Measurements from ENCODE around the gene TOR4A. TPM values are rescaled to one million over a fixed set of nuclear protein-coding genes. Genes with fewer than 3 reads are reported as not detected.

Gene TOR4A
- total RNA-seq, 2 experiments from 2014 or later = 11.7 to 22.3 TPM

DNA sequence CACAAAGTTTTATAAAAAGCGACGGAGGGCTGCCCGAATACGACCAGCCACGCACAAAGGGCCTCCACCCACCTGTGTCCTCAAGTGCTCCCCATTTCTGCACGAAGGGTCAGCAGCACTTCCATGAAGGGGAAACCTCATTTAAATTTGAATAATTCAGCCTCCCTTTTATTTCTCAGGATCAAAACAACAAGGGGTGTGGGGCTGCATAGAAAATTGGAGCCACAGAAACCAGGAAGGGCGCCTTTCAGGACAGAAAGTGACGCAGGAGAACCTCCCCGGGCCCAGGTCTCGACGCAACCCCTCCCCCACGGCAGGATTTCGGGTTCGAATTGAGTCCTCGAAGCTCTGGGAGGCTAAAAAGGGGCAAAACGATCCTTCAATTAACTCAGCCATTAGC lies 22.4 kb downstream of the TOR4A start:
- Histone ChIP-seq H2AFZ (ENCODE audit: low read length) (no peak overlapping the region), H3K79me2 (ENCODE audit: insufficient read depth, low read depth, low read length) (no peaks in the 10 kb centered on the region), H4K20me1 (ENCODE audit: insufficient read depth, low read length) (no peaks in the 10 kb centered on the region), H3K27ac (ENCODE audit: low read depth, low read length, poor library complexity, severe bottlenecking) (no peak overlapping the region), H3K9me3 (ENCODE audit: low read length) (no peaks in the 10 kb centered on the region), H3K9me2 (ENCODE audit: insufficient read depth, low read length) (no peaks in the 10 kb centered on the region), H3K4me3 (ENCODE audit: low read depth, low read length, poor library complexity, severe bottlenecking) (no peak overlapping the region), H3K36me3 (ENCODE audit: insufficient read depth, low read length) (no peaks in the 10 kb centered on the region), H3K4me1 (ENCODE audit: insufficient read depth, low read length, poor library complexity, severe bottlenecking) (peaks cover 49% of the 10 kb centered on the region), H3K4me2 (ENCODE audit: low read length) (peak overlapping the region; percentile 60; the same call in 1 of the 2 replicates)
- POLR2A ChIA-PET = no interaction called here
- CTCF ChIA-PET (ENCODE audit: unreplicated experiment) = no interaction called here
- TF ChIP-seq, protein P1, sequence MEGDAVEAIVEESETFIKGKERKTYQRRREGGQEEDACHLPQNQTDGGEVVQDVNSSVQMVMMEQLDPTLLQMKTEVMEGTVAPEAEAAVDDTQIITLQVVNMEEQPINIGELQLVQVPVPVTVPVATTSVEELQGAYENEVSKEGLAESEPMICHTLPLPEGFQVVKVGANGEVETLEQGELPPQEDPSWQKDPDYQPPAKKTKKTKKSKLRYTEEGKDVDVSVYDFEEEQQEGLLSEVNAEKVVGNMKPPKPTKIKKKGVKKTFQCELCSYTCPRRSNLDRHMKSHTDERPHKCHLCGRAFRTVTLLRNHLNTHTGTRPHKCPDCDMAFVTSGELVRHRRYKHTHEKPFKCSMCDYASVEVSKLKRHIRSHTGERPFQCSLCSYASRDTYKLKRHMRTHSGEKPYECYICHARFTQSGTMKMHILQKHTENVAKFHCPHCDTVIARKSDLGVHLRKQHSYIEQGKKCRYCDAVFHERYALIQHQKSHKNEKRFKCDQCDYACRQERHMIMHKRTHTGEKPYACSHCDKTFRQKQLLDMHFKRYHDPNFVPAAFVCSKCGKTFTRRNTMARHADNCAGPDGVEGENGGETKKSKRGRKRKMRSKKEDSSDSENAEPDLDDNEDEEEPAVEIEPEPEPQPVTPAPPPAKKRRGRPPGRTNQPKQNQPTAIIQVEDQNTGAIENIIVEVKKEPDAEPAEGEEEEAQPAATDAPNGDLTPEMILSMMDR (conservative IDR thresholded peaks at IDR 0.05; ENCODE audit: low read length) = no peak
- TF ChIP-seq EZH2phosphoT487 (IDR thresholded peaks at IDR 0.05; ENCODE audit: borderline replicate concordance, low read depth, low read length) = no peak
- no peak for DNase-seq (ENCODE audit: low spot score)
- intact Hi-C loops (cut with micrococcal nuclease; ENCODE audit: unreplicated experiment) = loop anchor here (5.0 kb wide), 1 partner anchor 147 kb away; no protein-coding TSS in a partner anchor
- TSS peak; percentile 91 for BruUV-seq (replicated peaks)

DNA sequence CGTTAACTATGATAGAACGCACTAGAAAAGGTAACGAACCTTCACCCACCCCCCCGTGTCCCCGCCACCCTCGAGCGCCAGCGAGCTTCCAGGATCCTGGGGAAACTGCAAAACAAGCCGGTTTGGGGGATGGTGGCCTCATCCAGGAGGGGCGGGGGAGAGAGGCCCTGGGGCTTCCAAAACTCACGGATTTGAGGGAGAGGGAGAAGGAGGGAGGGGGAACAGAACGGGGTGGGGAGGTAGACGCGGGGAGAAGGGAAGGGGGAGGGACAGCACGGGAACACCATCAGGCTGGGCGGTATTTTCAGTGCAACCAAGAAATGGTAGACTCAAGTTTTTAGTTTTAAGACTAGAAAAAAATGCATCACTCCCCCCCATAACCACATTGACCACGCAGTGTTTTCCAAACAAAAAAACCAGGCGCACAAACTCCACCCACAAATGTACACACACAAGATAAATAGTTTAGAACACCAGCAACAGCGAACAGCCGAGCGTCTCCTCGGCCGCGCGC lies 23.1 kb downstream of the TOR4A start:
- Histone ChIP-seq H3K4me3 (ENCODE audit: low read depth, low read length, poor library complexity, severe bottlenecking) (peak overlapping the region; percentile 57), H3K9me3 (ENCODE audit: low read length) (no peaks in the 10 kb centered on the region), H2AFZ (ENCODE audit: low read length) (no peak overlapping the region), H3K4me1 (ENCODE audit: insufficient read depth, low read length, poor library complexity, severe bottlenecking) (peaks cover 50% of the 10 kb centered on the region), H3K79me2 (ENCODE audit: insufficient read depth, low read depth, low read length) (no peaks in the 10 kb centered on the region), H4K20me1 (ENCODE audit: insufficient read depth, low read length) (no peaks in the 10 kb centered on the region), H3K36me3 (ENCODE audit: insufficient read depth, low read length) (no peaks in the 10 kb centered on the region), H3K9me2 (ENCODE audit: insufficient read depth, low read length) (no peaks in the 10 kb centered on the region), H3K27ac (ENCODE audit: low read depth, low read length, poor library complexity, severe bottlenecking) (no peak overlapping the region), H3K4me2 (ENCODE audit: low read length) (peak overlapping the region; percentile 60)
- ChIA-PET POLR2A (interaction anchor here (0.6 kb wide), 1 partner anchor 31 kb away, joined by 3 read pairs; no protein-coding TSS in a partner anchor), CTCF (ENCODE audit: unreplicated experiment) (no interaction called here)
- TF ChIP-seq, protein P1 (conservative IDR thresholded peaks at IDR 0.05; ENCODE audit: low read length) = no peak
- no peak for TF ChIP-seq EZH2phosphoT487 (IDR thresholded peaks at IDR 0.05; ENCODE audit: borderline replicate concordance, low read depth, low read length)
- DNase-seq (ENCODE audit: low spot score) = no peak
- intact Hi-C loops (cut with micrococcal nuclease; ENCODE audit: unreplicated experiment) = loop anchor here (5.0 kb wide), 1 partner anchor 147 kb away; no protein-coding TSS in a partner anchor
- BruUV-seq (replicated peaks) = no TSS peak
